HG02870 (cell line): ENCODE results near the gene ARSA.

Experiments used
- ATAC-seq: cut with Tn5 transposase; IDR thresholded peaks from one replicate; pipeline ENCODE4 v1.9.1; 2021; ENCODE audit warnings: mild to moderate bottlenecking, moderate library complexity; ENCODE audit not compliant: unreplicated experiment

ARSA gene

DNA sequence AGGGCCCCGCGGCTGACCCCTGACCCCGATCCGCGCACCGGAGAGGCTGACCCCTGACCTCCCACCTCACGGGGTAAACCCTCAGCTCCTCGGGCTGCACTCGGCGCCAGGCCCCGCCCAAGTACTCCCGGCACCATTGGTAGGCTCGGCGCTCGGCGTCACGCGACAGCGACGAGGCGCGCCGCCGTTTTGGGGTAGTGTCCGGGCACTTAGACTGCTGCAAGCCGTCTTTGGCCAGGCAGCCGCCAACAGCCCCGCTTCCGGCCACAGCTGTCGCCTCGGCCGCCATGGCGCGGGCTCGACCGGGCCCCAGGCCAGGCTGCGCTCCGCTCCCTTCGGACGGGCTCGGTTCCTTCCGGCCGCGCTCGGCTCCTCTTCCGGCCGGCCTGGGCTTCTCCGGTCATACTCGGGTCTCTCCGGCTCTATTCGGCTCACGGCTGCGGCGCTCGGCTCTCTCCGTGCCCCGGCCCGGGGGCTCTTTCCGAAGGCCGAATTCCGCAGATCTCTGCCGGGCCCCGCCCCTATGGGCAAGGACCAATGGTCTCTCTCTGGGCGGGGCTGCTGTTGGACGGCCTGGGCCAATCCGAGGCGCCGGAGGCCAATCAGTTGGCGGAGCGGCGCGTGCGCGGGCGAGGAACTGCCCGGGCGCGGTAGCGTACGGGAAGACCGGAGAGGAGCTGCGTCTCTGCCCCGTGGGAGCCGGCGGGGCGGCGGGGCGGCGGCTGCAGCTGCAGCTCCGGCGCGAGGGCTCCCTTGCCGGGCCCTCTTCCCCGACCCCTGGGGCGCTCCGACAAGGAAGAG lies 45.3 kb downstream of the ARSA start, which contains the start of gene CHKB:
Gene CHKB (minus strand): TSS at position 357 of the 801 bp plus-strand sequence. CDS start 68 bp downstream, at position 289.
- peak; percentile 91 for ATAC-seq

DNA sequence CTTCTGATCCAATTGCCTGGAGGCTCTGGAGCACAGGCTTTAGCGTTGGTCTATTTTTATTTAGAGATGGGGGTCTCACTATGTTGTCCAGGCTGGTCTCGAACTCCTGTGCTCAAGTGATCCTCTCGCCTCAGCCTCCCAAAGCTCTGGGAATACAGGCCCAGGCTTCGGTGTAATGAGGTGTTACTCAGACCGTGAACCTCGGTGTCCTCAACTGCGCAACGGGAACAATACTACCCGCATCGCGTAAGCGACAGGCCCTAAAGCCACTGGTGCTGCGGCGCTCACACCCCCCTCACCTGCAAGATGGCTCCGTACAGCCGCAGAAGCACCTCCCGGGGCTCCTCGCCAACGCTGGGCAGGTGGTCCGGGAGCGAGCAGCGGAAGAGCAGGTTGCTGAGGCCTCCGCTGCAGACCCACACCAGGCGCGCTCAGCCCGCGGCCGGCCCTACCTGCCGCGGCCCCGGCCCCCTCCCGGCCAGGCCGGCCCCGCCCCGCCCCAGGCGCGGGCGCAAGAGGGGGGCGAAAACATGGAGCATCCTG lies 45.9 kb downstream of the ARSA start:
- no peak for ATAC-seq

DNA sequence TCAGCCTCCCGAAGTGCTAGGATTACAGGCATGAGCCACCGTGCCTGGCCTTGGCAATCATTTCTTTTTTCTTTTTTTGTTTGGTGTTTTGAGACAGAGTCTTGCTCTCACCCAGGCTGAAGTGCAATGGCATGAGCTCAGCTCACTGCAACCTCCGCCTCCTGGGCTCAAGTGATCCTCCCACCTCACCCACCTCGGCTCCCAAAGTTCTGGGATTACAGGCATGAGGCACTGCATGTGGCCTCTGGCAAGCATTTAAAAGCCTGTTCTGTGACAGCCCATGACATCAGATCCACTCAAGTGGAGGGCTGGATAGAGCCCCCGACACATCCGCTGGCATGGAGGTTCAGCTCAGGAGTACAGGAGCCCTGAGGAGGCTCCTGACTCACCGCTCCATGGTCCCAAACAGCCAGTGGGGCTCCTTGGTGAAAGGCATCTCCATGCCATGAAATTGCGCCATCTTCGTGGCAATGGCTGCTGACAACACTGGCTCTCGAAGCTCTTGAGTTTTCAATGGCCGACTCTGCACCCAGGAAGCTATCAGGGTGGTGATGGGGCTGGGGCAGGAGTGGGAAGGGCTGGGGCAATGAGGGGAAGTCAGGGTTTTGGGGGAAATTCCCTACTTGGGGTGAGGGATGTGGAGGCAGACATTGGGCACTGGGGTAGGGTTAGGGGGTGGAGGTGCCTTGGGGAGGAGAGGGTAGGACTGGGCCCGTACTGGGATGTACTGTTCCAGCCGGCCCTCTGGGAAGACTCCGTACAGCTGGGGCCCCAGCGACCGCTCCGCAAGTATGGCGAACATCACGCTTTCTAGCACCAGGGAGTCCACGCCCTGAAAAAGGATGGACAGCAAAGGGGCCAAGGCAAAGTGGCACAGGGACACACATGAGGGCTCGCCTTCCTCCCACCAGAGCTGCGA lies 46.7 kb downstream of the ARSA start:
- no peak for ATAC-seq

DNA sequence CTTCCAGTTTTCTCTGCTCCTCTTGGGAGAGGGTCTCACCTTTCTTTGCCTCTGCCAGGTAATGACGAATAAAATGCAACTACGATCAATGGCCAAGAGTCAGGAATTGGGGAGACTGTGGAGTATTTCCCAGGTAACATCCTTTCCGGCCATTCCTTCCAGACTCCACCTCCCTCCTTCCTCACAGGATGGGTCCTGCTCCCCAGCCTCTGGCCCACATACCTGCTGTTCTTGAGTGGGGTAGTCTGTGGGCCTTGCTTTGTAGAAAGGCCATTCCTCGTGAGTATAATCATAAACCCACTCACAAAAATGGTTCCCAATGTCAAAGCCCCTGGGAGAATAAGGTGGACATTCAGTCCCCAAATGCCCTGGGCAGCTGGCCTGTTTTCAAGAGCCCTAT lies 48.2 kb downstream of the ARSA start:
- no peak for ATAC-seq

DNA sequence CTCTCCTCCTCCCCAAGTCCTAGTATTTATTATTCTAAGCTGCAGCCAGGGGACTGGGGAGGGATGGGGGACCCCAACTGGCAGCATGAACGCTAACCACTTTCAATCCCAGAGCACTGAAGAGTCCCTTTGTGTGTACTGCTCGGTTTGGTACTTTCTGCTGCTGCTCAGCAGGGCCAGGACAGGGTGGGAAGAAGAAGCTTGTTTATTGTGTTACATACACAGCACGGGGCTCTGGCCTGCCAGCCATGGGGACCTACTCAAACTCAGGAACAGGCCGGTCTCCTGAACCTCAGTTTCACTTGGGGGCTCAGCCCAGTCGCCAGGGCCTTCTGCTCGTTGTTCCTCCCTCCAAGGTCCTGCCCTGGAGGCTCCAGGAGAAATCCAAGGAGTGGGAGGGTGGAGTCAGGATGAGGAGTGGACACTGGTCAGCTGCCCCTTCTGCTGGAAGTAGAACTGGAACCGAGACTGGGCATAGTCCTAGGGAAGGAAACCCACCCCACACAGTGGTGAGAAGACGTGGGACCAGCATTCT lies 49.1 kb downstream of the ARSA start:
- ATAC-seq = no peak

DNA sequence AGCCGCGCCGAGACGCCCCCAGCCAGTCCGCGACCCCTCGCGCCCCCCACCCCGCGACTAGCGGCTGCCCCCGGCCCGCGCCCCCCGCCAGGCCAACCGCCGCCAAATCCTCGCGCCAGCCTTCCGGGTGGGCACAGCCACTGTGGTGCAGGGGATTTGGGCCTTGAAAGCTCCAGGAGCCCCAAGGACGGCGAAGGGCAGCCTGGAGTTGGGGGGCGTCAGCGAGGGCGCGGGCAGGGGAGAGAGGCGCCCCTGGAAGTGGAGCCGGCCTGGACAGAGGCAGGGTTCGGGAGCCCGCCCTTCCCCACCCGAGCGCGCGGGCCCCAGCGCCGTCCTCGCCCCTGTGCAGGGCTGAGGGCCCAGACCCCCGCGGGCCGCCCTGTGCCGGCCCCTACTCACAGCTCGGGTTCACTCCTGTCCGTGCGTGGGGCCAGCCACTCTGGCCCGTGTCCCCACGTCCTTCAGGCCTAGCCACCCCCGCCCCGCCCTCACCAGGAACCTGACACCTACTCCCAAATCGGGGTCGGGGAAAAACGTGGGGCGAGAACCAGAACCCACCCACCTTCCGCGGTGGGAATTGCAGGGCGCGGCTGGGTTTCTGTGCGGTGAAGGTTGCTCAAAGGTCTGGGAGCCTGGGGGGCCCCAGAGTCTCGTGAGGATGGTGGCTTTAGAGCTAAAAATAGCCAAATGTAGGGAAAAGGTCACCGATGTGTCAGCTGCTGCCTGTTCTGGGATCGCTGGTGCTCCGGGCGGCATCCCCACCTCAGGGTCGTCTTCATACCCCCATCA lies 49.8 kb downstream of the ARSA start, which contains the start of gene CPT1B:
Gene CPT1B (minus strand): TSS at position 441 of the 789 bp plus-strand sequence. CDS start 512 bp downstream, outside the sequence.
- ATAC-seq = no peak

DNA sequence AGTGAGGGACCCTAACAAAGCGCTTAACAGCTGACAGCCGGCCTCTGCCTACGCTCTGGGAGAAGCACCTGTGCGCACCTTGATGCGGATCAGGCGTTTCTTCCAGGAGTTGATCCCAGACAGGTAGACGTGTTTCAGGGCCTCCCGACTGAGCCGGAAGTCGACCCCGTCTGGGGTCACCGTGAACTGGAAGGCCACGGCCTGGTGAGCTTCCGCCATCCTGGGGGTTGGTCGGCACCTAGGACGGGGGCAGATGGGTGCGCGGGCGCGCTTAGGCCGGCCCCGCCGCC lies 50.3 kb downstream of the ARSA start:
- ATAC-seq = no peak

DNA sequence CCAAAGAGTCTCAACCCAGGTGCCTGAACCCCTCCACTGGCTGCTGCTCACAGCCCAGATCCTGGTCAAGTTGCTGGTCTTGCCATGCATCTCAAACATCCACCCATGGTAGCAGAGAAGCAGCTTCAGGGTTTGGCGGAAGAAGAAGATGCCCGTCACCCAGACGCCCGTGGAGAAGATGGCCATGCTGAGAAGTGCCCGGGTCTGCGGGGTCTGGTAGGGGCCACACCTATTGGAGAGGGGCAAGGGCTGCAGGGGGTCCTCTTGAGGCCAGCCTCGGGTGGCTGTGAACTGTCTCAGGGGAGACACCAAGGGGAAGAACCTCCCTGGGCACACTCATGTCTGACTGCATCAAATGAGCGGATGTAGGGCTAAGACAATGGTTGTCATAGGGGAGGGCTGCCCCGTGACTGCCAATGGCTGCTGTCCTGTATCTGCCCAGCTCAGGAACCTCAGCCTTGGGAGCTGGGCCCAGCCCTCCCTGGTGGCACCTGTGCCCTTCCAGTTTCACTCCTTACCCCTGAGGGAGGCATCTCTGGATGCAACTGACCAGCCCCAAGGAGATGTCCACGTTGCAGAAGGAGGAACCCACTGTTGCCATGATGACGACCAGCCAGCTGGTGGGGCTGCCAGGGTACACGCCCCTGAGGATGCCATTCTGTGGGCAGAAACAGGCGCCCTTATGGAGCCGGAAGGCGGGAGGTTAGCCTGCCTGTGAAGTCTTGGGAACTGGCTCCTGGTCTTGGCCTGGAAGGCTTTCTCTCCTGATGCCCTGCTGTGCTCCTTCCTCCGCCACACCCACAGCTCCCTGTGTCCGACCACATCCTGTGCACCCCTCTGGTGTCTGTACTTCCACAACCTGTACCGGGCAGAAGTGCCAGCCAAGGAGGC lies 50.9 kb downstream of the ARSA start:
- no peak for ATAC-seq

DNA sequence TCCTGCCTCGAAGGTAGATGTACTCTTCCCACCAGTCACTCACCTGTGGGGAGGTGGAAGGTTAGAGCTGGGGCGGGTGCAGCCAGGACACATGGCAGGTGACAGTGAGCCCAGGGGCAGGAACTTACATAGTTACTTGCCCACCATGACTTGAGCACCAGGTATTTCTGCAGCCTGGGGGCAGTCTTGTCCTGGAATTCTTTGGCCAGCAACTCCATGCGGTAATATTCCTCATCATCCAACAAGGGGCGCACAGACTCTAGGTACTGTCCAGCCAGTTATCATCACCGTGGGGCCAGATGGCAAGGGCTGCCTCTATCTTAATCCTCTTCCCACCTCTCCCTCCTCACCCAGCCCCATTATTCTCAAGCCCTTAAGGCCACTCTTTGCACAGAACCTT lies 51.9 kb downstream of the ARSA start:
- no peak for ATAC-seq

DNA sequence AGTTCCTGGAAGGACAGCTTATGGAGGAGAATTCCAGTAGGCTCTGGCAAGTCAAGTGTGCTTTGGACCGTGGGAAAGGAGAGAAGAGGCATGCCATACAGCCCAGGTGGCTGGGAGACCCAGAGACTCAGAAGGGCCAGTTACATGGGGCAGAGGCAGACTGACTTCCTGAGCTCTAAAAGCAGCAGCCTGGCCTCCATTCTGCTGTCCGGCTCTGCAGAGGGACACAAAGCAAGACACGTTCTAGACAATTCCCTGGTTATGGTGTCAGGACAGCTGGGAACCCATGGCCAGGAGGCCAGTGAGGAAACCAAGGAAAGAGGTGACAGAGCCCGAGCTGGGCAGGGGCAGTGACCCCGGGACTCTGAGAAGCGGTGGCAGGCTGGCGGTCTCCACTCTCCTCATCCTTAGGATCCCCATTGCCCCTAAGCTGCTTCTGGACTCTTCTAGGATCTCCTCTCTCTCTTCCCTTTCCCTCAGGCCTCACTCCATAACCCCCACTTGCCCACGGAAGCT lies 52.5 kb downstream of the ARSA start:
- no peak for ATAC-seq
